Limb (tissue), 2 donors: ENCODE data around the gene TGFBR2.
"Not testable (repeated sequence)": the region's sequence is repeated elsewhere in the genome, so short reads cannot be mapped to it uniquely, and the experiment has no call there.

Experiments used
- DNase-seq, 2 donors: peaks; one replicate each; pipeline ENCODE4 v3.0.0-alpha.2; 2016; ENCODE audit errors: extremely low spot score in 2 of 2

TGFBR2 gene

GRCh38 chr3:30619318-30619717 lies 12.9 kb downstream of the TGFBR2 start:
- no peak for DNase-seq

- no peak for DNase-seq
Measured at GRCh38 chr3:30620402-30621360, 14.3 kb downstream of the TGFBR2 start.

GRCh38 chr3:30621576-30621975 lies 15.2 kb downstream of the TGFBR2 start:
- DNase-seq: no peak

GRCh38 chr3:30622047-30622545 lies 15.7 kb downstream of the TGFBR2 start:
- DNase-seq: no peak

- DNase-seq: no peak
Measured at GRCh38 chr3:30622790-30623189, 16.4 kb downstream of the TGFBR2 start.

- DNase-seq: no peak
Measured at GRCh38 chr3:30623351-30623750, 16.9 kb downstream of the TGFBR2 start.

GRCh38 chr3:30624480-30624879 lies 18.1 kb downstream of the TGFBR2 start:
- not testable (repeated sequence) for DNase-seq

GRCh38 chr3:30625541-30626438 lies 19.4 kb downstream of the TGFBR2 start:
- no peak for DNase-seq

GRCh38 chr3:30626443-30627180 lies 20.2 kb downstream of the TGFBR2 start:
- DNase-seq: no peak

- no peak for DNase-seq
Measured at GRCh38 chr3:30628205-30628900, 22.0 kb downstream of the TGFBR2 start.

GRCh38 chr3:30628901-30629590 lies 22.6 kb downstream of the TGFBR2 start:
- no peak for DNase-seq

GRCh38 chr3:30629746-30630145 lies 23.3 kb downstream of the TGFBR2 start:
- DNase-seq: no peak

- no peak for DNase-seq
Measured at GRCh38 chr3:30630238-30631030, 24.0 kb downstream of the TGFBR2 start.

GRCh38 chr3:30631243-30631904 lies 25.0 kb downstream of the TGFBR2 start:
- DNase-seq: no peak

GRCh38 chr3:30632065-30632464 lies 25.7 kb downstream of the TGFBR2 start:
- DNase-seq: no peak

- DNase-seq: no peak
Measured at GRCh38 chr3:30632521-30632920, 26.1 kb downstream of the TGFBR2 start.

- DNase-seq: no peak
Measured at GRCh38 chr3:30633718-30634117, 27.3 kb downstream of the TGFBR2 start.
